ENCODE results near the gene PLSCR5. TPM values are rescaled to one million over a fixed set of nuclear protein-coding genes. Genes with fewer than 3 reads are reported as not detected.
A peak's percentile ranks its signal among the peaks of the same experiment; 100 is the strongest.

PLSCR5 gene
- total RNA-seq, 1 donor from 2014 or later, result not detected

- DNase-seq (ENCODE audit: low spot score) (no peak), ATAC-seq (no peak)
- intact Hi-C loops (cut with DNase I), result no loop called here
Measured at GRCh38 chr3:146547235-146547835, 57.8 kb downstream of the PLSCR5 start.

DNA sequence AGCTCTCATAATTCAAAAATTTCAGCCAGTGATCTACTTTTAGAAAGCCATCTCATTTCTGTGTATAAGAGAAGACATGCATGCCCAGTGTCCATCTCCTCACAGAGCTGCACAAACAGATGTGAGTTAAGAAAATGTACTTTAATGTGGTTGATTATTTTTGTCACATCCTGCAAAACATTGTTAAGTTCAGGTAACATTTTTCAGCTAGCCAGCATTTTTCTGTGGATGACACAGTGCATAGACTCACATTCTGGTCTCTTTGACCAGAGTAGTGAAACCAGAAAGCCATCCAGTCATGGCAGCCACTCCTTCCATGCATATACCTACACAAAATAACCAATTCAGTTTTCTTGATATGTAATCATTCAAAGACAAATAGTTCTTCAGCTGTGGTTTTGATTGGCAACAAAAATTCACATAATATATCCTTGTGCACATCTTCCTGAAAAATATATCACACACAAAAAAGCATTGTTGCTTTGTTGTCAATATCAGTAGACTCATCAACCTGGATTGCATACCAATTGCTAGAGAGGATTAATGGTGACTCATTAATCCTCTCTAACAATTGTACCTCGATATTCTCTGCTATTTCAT, 58.7 kb downstream of the PLSCR5 start:
- intact Hi-C loops (cut with DNase I), result no loop called here
- DNase-seq (ENCODE audit: low spot score) (no peak), ATAC-seq (no peak)

DNA sequence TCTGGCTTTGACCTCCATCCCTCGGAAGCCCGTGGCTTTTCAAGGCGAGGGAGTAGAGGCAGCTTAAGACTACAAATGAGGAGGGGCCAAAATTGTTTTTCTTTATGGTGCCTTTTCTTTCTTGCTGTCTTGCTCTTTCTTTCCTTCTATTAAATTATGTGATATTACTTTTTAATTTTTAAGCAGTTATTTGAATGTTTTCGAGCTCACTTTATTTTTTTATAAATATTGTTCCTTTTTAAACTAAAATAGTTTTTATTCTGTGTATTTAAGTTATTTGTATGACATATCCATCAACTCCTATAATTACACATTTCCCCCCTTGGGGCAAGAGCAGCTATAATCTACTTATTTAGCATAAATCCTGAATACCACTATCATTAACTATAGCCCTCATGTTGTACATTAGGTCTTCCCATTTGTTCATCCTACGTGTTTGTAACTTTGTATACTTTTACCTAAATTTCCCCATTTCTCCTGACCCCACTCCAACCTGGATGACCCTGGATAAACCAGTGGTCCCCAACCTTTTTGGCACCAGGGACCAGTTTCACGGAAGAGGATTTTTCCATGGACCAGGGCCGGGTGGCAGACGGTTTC, 60.1 kb downstream of the PLSCR5 start:
- intact Hi-C loops (cut with DNase I), result no loop called here
- DNase-seq (ENCODE audit: low spot score) (no peak), ATAC-seq (no peak)

GRCh38 chr3:146544002-146544928, 60.9 kb downstream of the PLSCR5 start, which contains the start of gene PLSCR1:
PLSCR1 (minus strand) TSS chr3:146544607; CDS start chr3:146536552, 8,055 bp downstream.
- ATAC-seq (peak; percentile 94), DNase-seq (ENCODE audit: low spot score) (peak; percentile 94)
- intact Hi-C loops (cut with DNase I), result no loop called here

GRCh38 chr3:146543461-146544001, 61.6 kb downstream of the PLSCR5 start:
- intact Hi-C loops (cut with DNase I), result no loop called here
- ATAC-seq (peak; percentile 66), DNase-seq (ENCODE audit: low spot score) (no peak)

DNA sequence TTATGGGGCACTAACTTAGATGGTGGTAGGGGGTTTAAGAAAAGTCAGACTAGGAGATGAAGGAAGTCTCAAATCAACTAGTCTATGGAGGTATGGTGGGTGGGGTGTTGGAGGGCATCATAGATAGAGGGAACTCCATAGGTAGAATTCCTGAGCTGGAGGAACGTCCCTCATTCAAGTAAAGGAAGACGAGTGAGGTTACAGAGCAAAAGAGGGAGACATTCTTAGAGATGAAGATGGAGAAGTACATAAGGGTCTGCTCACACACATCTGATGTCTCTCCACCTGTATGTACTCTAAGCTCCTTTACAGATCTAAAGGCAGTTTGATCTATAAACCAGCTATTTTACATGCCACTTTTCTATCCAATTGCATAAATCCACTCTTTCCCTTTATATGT, 62.2 kb downstream of the PLSCR5 start:
- intact Hi-C loops (cut with DNase I), result no loop called here
- ATAC-seq, result no peak
- no peak for DNase-seq (ENCODE audit: low spot score)

DNA sequence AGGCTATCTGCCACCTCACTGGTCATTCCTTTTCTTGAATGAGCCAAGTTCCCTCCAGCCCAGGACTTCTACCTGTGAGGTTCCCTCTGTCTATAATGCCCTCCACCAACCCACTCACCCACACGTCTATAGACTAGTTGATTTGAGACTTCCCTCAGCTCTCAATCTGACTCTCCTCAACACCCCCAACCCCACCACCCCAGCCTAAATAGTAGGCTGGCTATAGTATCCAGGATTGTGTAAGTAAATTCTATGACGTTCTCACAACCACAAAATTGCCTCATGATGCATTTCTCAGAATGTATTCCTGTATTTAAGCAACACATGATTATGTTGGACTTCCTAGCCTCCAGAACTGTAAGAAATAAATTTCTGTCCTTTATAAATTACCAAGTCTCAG, 63.0 kb downstream of the PLSCR5 start:
- intact Hi-C loops (cut with DNase I), result no loop called here
- no peak for DNase-seq (ENCODE audit: low spot score)
- no peak for ATAC-seq

DNA sequence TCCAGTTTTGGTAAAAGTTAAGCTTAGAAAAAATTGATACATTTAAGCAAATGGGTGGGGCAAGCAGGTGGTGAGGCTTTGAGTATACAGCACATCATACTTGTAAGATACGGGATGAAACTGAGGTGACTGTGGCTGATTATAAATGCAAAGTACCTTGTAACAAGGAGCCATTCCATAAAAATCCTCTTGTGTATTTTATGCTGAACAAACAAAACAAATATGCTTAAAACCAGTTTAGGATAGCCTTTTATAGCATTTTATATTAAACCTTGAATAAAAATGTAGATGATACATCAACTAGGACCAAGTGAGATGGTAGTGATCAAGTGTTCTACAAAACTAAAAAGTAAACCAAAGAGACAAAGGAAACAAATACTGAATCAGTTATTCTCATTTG, 64.2 kb downstream of the PLSCR5 start:
- ATAC-seq (no peak), DNase-seq (ENCODE audit: low spot score) (no peak)
- intact Hi-C loops (cut with DNase I), result no loop called here

- ATAC-seq, result no peak
- intact Hi-C loops (cut with DNase I), result no loop called here
- DNase-seq (ENCODE audit: low spot score), result no peak
Measured at GRCh38 chr3:146540236-146540635, 64.9 kb downstream of the PLSCR5 start.

- no peak for DNase-seq (ENCODE audit: low spot score)
- intact Hi-C loops (cut with DNase I), result no loop called here
- ATAC-seq, result no peak
Measured at GRCh38 chr3:146539315-146539714, 65.8 kb downstream of the PLSCR5 start.

GRCh38 chr3:146537603-146538002, 67.5 kb downstream of the PLSCR5 start:
- intact Hi-C loops (cut with DNase I), result no loop called here
- ATAC-seq (no peak), DNase-seq (ENCODE audit: low spot score) (no peak)

DNA sequence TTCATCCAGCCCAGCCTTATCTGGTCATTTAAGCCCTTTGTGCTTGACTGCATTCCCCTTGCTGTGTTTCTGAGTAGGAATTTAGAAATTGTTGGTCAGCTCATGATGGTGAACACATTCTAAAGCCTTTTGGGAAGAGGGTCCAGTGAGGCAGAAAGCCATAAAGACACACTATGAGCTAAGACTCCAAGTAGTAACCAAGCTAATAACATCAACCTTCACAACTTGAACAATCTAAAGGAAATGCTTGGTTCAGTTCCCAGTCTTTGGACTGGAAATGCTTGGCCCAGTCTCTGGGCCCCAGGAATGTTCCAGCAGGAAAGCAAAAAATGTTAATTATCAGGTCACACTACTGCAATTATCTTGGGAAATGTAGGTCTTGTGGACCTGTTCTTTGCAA, 68.5 kb downstream of the PLSCR5 start:
- intact Hi-C loops (cut with DNase I), result no loop called here
- DNase-seq (ENCODE audit: low spot score), result no peak
- peak; percentile 33 for ATAC-seq

Other genes starting within 250 kb of the PLSCR5 start
- 0.71 TPM for gene PLSCR2, start 135.8 kb downstream of the PLSCR5 start, total RNA-seq
- gene PLSCR1, start 60.7 kb downstream of the PLSCR5 start, total RNA-seq, result 182 TPM

All from sciatic nerve (tissue), 2 donors.